Measurements from ENCODE around the gene BCL2L15. TPM values are rescaled to one million over a fixed set of nuclear protein-coding genes. Genes with fewer than 3 reads are reported as not detected.

The BCL2L15 gene
- total RNA-seq, 1 experiment from 2014 or later = 0.09 TPM

DNA sequence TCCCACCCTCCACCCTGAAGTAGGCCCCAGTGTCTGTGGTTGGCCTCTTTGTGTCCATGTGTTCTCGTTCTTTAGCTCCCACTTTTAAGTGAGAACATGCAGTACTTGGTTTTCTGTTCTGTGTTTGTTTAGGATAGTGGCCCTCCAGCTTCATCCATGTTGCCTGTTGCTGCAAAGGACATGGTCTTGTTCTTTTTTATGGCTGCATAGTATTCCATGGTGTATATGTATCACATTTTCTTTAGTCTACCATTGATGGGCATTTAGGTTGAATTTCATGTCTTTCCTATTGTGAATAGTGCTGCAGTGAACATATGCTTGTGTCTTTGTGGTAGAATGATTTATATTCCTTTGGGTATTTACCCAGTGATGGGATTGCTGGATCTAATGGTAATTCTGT lies 47.8 kb upstream of the BCL2L15 start:
- H3K4me1 ChIP-seq = peaks cover 7% of the 10 kb centered on the region; the same call in 1 of the 2 replicates
- H3K27me3 Mint-ChIP-seq (ENCODE audit: insufficient read depth, unreplicated experiment) = no peaks in the 10 kb centered on the region
- no peak overlapping the region for H3K4me3 ChIP-seq (ENCODE audit: low read depth, low read length)
- no peak overlapping the region for H3K27ac Mint-ChIP-seq (ENCODE audit: unreplicated experiment)
- intact Hi-C loops (cut with micrococcal nuclease; ENCODE audit: unreplicated experiment) = no loop called here
- no peaks in the 10 kb centered on the region for H3K27me3 ChIP-seq (replicated peaks; ENCODE audit: control insufficient read depth, insufficient read depth, low read length)
- H3K9me3 Mint-ChIP-seq (ENCODE audit: unreplicated experiment) = no peaks in the 10 kb centered on the region
- ChIA-PET POLR2A (no interaction called here), CTCF (no interaction called here)
- TF ChIP-seq, protein P1, sequence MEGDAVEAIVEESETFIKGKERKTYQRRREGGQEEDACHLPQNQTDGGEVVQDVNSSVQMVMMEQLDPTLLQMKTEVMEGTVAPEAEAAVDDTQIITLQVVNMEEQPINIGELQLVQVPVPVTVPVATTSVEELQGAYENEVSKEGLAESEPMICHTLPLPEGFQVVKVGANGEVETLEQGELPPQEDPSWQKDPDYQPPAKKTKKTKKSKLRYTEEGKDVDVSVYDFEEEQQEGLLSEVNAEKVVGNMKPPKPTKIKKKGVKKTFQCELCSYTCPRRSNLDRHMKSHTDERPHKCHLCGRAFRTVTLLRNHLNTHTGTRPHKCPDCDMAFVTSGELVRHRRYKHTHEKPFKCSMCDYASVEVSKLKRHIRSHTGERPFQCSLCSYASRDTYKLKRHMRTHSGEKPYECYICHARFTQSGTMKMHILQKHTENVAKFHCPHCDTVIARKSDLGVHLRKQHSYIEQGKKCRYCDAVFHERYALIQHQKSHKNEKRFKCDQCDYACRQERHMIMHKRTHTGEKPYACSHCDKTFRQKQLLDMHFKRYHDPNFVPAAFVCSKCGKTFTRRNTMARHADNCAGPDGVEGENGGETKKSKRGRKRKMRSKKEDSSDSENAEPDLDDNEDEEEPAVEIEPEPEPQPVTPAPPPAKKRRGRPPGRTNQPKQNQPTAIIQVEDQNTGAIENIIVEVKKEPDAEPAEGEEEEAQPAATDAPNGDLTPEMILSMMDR (IDR thresholded peaks at IDR 0.05; ENCODE audit: insufficient read depth in 1 of 2, low read depth in 1 of 2, low read length in 1 of 2, severe bottlenecking in 1 of 2, unreplicated experiment in 1 of 2) = no peak
- no TSS peak for BruUV-seq (replicated peaks)
- no peaks in the 10 kb centered on the region for H3K9me3 ChIP-seq
- no peak overlapping the region for H3K4me3 Mint-ChIP-seq (ENCODE audit: unreplicated experiment)
- peaks cover 14% of the 10 kb centered on the region for H3K4me1 Mint-ChIP-seq (ENCODE audit: low read depth, unreplicated experiment)
- peaks cover 5% of the 10 kb centered on the region for H3K36me3 Mint-ChIP-seq (ENCODE audit: insufficient read depth, unreplicated experiment)
- no peaks in the 10 kb centered on the region for H3K36me3 ChIP-seq (ENCODE audit: control insufficient read depth, insufficient read depth, low read length)
- DNase-seq = no peak

DNA sequence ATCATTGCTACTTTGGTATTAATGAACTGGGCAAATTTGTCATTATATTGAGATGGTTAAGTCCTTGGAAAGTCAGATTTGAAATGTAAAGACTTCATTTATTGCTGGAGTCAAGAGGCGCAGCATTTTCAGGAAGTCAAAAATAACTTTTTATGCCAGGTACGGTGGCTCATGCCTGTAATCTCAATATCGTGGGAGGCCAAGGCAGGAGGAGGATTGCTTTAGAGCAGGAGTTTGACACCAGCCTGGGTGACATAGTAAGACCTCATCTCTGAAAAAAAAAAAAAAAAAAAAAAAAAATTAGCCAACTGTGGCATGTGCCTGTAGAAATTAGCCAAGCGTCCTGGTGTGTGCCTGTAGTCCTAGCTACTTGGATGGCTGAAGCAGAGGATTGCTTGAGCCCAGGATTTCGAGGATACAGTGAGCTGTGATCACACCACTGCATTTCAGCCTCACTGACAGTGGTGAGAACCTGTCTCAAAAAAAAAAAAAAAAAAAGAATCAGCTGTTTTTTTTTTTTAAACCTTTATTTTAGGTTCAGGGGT lies 47.2 kb upstream of the BCL2L15 start:
- H3K4me3 Mint-ChIP-seq (ENCODE audit: unreplicated experiment) = no peak overlapping the region
- H3K27me3 Mint-ChIP-seq (ENCODE audit: insufficient read depth, unreplicated experiment) = no peaks in the 10 kb centered on the region
- no peak for DNase-seq
- BruUV-seq (replicated peaks) = no TSS peak
- Histone ChIP-seq H3K9me3 (no peaks in the 10 kb centered on the region), H3K4me1 (peaks cover 7% of the 10 kb centered on the region; the same call in 1 of the 2 replicates), H3K27me3 (replicated peaks; ENCODE audit: control insufficient read depth, insufficient read depth, low read length) (no peaks in the 10 kb centered on the region), H3K36me3 (ENCODE audit: control insufficient read depth, insufficient read depth, low read length) (no peaks in the 10 kb centered on the region), H3K4me3 (ENCODE audit: low read depth, low read length) (no peak overlapping the region)
- ChIA-PET CTCF (no interaction called here), POLR2A (no interaction called here)
- no peak overlapping the region for H3K27ac Mint-ChIP-seq (ENCODE audit: unreplicated experiment)
- TF ChIP-seq, protein P1 (IDR thresholded peaks at IDR 0.05; ENCODE audit: insufficient read depth in 1 of 2, low read depth in 1 of 2, low read length in 1 of 2, severe bottlenecking in 1 of 2, unreplicated experiment in 1 of 2) = no peak
- H3K36me3 Mint-ChIP-seq (ENCODE audit: insufficient read depth, unreplicated experiment) = peaks cover 5% of the 10 kb centered on the region
- intact Hi-C loops (cut with micrococcal nuclease; ENCODE audit: unreplicated experiment) = no loop called here
- H3K9me3 Mint-ChIP-seq (ENCODE audit: unreplicated experiment) = no peaks in the 10 kb centered on the region
- H3K4me1 Mint-ChIP-seq (ENCODE audit: low read depth, unreplicated experiment) = peaks cover 14% of the 10 kb centered on the region

DNA sequence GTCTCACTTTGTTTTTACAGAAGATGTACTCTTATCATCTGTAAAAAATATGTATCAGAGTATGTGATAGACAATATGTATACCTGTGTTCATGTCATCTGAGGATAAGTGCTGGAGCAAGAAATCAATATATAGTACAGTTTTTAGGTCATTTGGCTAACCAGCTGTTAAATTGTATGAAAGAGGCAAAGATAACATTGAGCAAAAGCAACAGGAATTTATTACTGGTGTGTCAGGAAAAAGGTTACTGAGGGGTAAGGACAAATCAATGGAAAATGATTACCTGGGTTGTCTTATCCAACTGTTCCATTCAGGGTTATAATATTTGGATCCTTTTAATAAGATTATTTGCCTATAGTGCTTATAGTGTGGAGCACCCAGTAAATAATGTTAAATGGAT lies 46.6 kb upstream of the BCL2L15 start:
- H3K4me1 ChIP-seq = peaks cover 7% of the 10 kb centered on the region; the same call in 1 of the 2 replicates
- POLR2A ChIA-PET = no interaction called here

More for the DNA sequence above, 46.6 kb upstream of the BCL2L15 start:
- H3K9me3 Mint-ChIP-seq (ENCODE audit: unreplicated experiment) = no peaks in the 10 kb centered on the region
- H3K27me3 ChIP-seq (replicated peaks; ENCODE audit: control insufficient read depth, insufficient read depth, low read length) = no peaks in the 10 kb centered on the region
- intact Hi-C loops (cut with micrococcal nuclease; ENCODE audit: unreplicated experiment) = no loop called here
- no peak overlapping the region for H3K4me3 ChIP-seq (ENCODE audit: low read depth, low read length)
- BruUV-seq (replicated peaks) = no TSS peak
- CTCF ChIA-PET = no interaction called here
- peaks cover 5% of the 10 kb centered on the region for H3K36me3 Mint-ChIP-seq (ENCODE audit: insufficient read depth, unreplicated experiment)
- no peaks in the 10 kb centered on the region for H3K9me3 ChIP-seq
- no peak overlapping the region for H3K4me3 Mint-ChIP-seq (ENCODE audit: unreplicated experiment)
- H3K27me3 Mint-ChIP-seq (ENCODE audit: insufficient read depth, unreplicated experiment) = no peaks in the 10 kb centered on the region
- H3K27ac Mint-ChIP-seq (ENCODE audit: unreplicated experiment) = no peak overlapping the region
- peaks cover 14% of the 10 kb centered on the region for H3K4me1 Mint-ChIP-seq (ENCODE audit: low read depth, unreplicated experiment)
- DNase-seq = no peak
- H3K36me3 ChIP-seq (ENCODE audit: control insufficient read depth, insufficient read depth, low read length) = no peaks in the 10 kb centered on the region
- TF ChIP-seq, protein P1 (IDR thresholded peaks at IDR 0.05; ENCODE audit: insufficient read depth in 1 of 2, low read depth in 1 of 2, low read length in 1 of 2, severe bottlenecking in 1 of 2, unreplicated experiment in 1 of 2) = no peak

All from Caco-2 (cell line).